ENCODE measurements around the gene ARID1B.

The ARID1B gene

GRCh38 chr6:157113389-157113788 is 336.2 kb downstream of the ARID1B start:
- no peaks in the 10 kb centered on the region for H4K20me1 ChIP-seq (ENCODE audit: low read depth, low read length)
- no peak overlapping the region for H3K27ac ChIP-seq (ENCODE audit: low read depth, low read length)
- TF ChIP-seq EZH2phosphoT487 (conservative IDR thresholded peaks at IDR 0.05; ENCODE audit: low read length): no peak
- TF ChIP-seq, protein P1, sequence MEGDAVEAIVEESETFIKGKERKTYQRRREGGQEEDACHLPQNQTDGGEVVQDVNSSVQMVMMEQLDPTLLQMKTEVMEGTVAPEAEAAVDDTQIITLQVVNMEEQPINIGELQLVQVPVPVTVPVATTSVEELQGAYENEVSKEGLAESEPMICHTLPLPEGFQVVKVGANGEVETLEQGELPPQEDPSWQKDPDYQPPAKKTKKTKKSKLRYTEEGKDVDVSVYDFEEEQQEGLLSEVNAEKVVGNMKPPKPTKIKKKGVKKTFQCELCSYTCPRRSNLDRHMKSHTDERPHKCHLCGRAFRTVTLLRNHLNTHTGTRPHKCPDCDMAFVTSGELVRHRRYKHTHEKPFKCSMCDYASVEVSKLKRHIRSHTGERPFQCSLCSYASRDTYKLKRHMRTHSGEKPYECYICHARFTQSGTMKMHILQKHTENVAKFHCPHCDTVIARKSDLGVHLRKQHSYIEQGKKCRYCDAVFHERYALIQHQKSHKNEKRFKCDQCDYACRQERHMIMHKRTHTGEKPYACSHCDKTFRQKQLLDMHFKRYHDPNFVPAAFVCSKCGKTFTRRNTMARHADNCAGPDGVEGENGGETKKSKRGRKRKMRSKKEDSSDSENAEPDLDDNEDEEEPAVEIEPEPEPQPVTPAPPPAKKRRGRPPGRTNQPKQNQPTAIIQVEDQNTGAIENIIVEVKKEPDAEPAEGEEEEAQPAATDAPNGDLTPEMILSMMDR (IDR thresholded peaks at IDR 0.05; ENCODE audit: insufficient read depth, low read length, poor library complexity, severe bottlenecking): no peak
- H3F3A ChIP-seq (ENCODE audit: insufficient read depth): no peaks in the 10 kb centered on the region
- no peak overlapping the region for H3K4me3 ChIP-seq (ENCODE audit: insufficient read depth, low read length, poor library complexity, severe bottlenecking)
- H3K9me3 ChIP-seq (ENCODE audit: insufficient read depth, low read length): no peaks in the 10 kb centered on the region
- H3K9me2 ChIP-seq (replicated peaks; ENCODE audit: insufficient read depth, low read length): no peaks in the 10 kb centered on the region
- H3K27me3 ChIP-seq (ENCODE audit: low read length): no peaks in the 10 kb centered on the region
- H2AFZ ChIP-seq (ENCODE audit: low read depth, low read length, severe bottlenecking): no peak overlapping the region
- no peak overlapping the region for H3K4me2 ChIP-seq (ENCODE audit: low read depth, low read length, poor library complexity, severe bottlenecking)
- H3K9ac ChIP-seq (ENCODE audit: low read length): no peak overlapping the region
- H3K79me2 ChIP-seq (ENCODE audit: insufficient read depth, low read length): no peaks in the 10 kb centered on the region
- no peaks in the 10 kb centered on the region for H3K36me3 ChIP-seq (ENCODE audit: low read length)

- no peaks in the 10 kb centered on the region for H3K27me3 ChIP-seq (ENCODE audit: low read length)
- H3K9ac ChIP-seq (ENCODE audit: low read length): no peak overlapping the region
- H2AFZ ChIP-seq (ENCODE audit: low read depth, low read length, severe bottlenecking): no peak overlapping the region
- no peaks in the 10 kb centered on the region for H4K20me1 ChIP-seq (ENCODE audit: low read depth, low read length)
- H3F3A ChIP-seq (ENCODE audit: insufficient read depth): no peaks in the 10 kb centered on the region
- H3K36me3 ChIP-seq (ENCODE audit: low read length): no peaks in the 10 kb centered on the region
- H3K4me2 ChIP-seq (ENCODE audit: low read depth, low read length, poor library complexity, severe bottlenecking): no peak overlapping the region
- no peaks in the 10 kb centered on the region for H3K79me2 ChIP-seq (ENCODE audit: insufficient read depth, low read length)
- no peaks in the 10 kb centered on the region for H3K9me3 ChIP-seq (ENCODE audit: insufficient read depth, low read length)
- TF ChIP-seq EZH2phosphoT487 (conservative IDR thresholded peaks at IDR 0.05; ENCODE audit: low read length): no peak
- TF ChIP-seq, protein P1 (IDR thresholded peaks at IDR 0.05; ENCODE audit: insufficient read depth, low read length, poor library complexity, severe bottlenecking): no peak
- no peak overlapping the region for H3K4me3 ChIP-seq (ENCODE audit: insufficient read depth, low read length, poor library complexity, severe bottlenecking)
- no peaks in the 10 kb centered on the region for H3K9me2 ChIP-seq (replicated peaks; ENCODE audit: insufficient read depth, low read length)
- no peak overlapping the region for H3K27ac ChIP-seq (ENCODE audit: low read depth, low read length)
These were observed 339.2 kb downstream of the ARID1B start for GRCh38 chr6:157116426-157116825.

DNA sequence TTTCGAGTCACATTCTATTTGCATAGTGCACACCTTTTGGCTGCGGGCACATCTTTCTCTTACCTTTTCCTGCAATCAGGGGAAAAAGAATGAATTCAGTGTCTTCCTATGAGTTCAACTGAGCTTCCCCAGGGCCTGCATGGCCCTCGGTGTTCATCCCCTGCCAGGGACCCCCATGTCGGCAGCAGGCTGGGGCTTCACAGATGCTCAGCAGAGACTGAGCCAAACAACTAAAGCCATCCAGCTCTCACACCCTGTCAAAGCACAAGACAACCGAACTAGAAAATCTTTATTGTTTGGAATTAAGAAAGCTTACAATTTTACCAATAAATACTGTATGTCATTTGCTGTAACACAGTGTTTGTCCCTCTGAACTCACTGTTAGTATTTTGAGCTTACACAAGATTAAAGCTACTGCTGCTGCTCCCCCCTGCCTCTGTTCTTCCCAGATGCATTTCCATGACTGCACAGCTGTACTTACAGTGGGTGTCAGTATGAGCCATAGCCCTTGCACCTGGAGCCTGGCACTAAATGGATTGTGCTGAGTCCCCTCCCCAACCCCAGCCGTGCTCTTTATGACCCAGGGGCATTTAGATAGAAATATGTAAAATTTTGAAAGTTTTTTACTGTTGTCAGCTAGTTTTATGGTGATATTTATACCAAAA is 340.4 kb downstream of the ARID1B start:
- no peaks in the 10 kb centered on the region for H3K9me3 ChIP-seq (ENCODE audit: insufficient read depth, low read length)

More for the DNA sequence above, 340.4 kb downstream of the ARID1B start:
- H3K9me2 ChIP-seq (replicated peaks; ENCODE audit: insufficient read depth, low read length): no peaks in the 10 kb centered on the region
- no peak overlapping the region for H3K4me3 ChIP-seq (ENCODE audit: insufficient read depth, low read length, poor library complexity, severe bottlenecking)
- no peak overlapping the region for H3K27ac ChIP-seq (ENCODE audit: low read depth, low read length)
- TF ChIP-seq EZH2phosphoT487 (conservative IDR thresholded peaks at IDR 0.05; ENCODE audit: low read length): no peak
- TF ChIP-seq, protein P1 (IDR thresholded peaks at IDR 0.05; ENCODE audit: insufficient read depth, low read length, poor library complexity, severe bottlenecking): no peak
- no peak overlapping the region for H3K9ac ChIP-seq (ENCODE audit: low read length)
- H3K4me2 ChIP-seq (ENCODE audit: low read depth, low read length, poor library complexity, severe bottlenecking): no peak overlapping the region
- H2AFZ ChIP-seq (ENCODE audit: low read depth, low read length, severe bottlenecking): no peak overlapping the region
- no peaks in the 10 kb centered on the region for H4K20me1 ChIP-seq (ENCODE audit: low read depth, low read length)
- no peaks in the 10 kb centered on the region for H3K79me2 ChIP-seq (ENCODE audit: insufficient read depth, low read length)
- no peaks in the 10 kb centered on the region for H3K36me3 ChIP-seq (ENCODE audit: low read length)
- no peaks in the 10 kb centered on the region for H3F3A ChIP-seq (ENCODE audit: insufficient read depth)
- H3K27me3 ChIP-seq (ENCODE audit: low read length): no peaks in the 10 kb centered on the region
